Keratinocyte (primary cell): Measurements from ENCODE around the gene PAX2.

Experiments used
- EZH2 ChIP-seq: IDR thresholded peaks from one replicate; pipeline ENCODE4 v1.6.1; 2012; ENCODE audit warnings: inconsistent platforms, mild to moderate bottlenecking, low read length, moderate library complexity
- TF ChIP-seq, protein P1 (sequence below), 3 experiments: IDR thresholded peaks in 1 of 3; conservative IDR thresholded peaks in 1 of 3; optimal IDR thresholded peaks in 1 of 3; 2 replicates in 2 of 3; 3 replicates in 1 of 3; pipeline versions ENCODE3 to v1.5.1; 2011; ENCODE audit warnings: low read length in 3 of 3, mild to moderate bottlenecking in 3 of 3, moderate library complexity in 2 of 3, control low read depth in 1 of 3, inconsistent platforms in 1 of 3; ENCODE audit not compliant: insufficient read depth in 2 of 3; ENCODE audit errors: extremely low read depth in 1 of 3

DNA sequence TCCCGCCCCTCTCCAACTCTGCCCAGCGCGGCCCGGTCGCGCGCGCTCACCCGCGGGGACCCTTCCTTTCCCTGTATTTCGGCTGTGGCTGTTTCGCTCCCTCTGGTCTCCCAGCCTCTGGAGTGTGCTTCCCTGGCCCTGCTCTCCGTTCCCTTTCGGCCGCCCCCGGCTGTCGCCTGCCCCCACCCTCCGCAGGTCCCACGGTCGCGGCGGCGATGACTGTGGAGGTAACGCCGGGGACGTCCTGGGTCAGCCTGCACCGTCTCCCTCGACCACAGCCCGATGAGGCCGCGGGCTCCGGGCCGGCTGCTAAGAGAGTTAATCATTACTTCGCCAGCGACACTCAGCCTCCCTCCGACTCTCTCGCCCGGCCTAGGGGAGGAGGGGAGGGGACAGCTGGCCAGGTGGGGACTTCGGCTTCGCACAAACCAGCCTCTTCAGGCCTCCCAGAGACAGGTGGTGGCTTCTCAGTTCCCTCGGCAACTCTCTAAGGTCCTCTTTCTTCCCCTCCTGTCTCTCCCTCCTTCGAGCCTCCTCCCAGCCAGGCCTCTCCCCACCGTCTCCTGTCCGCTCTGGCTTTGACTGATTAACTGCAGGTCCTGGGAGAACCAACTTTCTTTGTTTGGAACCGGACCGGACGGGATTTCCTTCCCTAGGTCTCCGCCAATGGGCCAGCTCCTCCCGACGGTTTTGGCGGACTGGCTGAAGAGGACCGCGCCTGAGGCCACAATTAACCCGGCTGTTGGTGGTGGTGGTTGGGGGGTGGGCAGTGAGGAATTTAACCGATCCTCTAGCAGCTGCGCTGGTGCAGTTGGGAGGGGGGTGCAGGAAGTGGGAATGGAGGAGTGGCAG is 5.6 kb upstream of the PAX2 start:
- TF ChIP-seq, protein P1, sequence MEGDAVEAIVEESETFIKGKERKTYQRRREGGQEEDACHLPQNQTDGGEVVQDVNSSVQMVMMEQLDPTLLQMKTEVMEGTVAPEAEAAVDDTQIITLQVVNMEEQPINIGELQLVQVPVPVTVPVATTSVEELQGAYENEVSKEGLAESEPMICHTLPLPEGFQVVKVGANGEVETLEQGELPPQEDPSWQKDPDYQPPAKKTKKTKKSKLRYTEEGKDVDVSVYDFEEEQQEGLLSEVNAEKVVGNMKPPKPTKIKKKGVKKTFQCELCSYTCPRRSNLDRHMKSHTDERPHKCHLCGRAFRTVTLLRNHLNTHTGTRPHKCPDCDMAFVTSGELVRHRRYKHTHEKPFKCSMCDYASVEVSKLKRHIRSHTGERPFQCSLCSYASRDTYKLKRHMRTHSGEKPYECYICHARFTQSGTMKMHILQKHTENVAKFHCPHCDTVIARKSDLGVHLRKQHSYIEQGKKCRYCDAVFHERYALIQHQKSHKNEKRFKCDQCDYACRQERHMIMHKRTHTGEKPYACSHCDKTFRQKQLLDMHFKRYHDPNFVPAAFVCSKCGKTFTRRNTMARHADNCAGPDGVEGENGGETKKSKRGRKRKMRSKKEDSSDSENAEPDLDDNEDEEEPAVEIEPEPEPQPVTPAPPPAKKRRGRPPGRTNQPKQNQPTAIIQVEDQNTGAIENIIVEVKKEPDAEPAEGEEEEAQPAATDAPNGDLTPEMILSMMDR (optimal IDR thresholded peaks at IDR 0.05 in 1 of 3, IDR thresholded peaks at IDR 0.05 in 1 of 3, conservative IDR thresholded peaks at IDR 0.05 in 1 of 3; ENCODE audit: extremely low read depth in 1 of 3, insufficient read depth in 2 of 3, low read length in 3 of 3) = no peak
- peak; percentile 60 for TF ChIP-seq EZH2
